ENCODE data around the gene F5.
"Not testable (repeated sequence)": the region's sequence is repeated elsewhere in the genome, so short reads cannot be mapped to it uniquely, and the experiment has no call there.

F5 gene

GRCh38 chr1:169503601-169504000 is 82.7 kb downstream of the F5 start:
- DNase-seq = not testable (repeated sequence)

DNA sequence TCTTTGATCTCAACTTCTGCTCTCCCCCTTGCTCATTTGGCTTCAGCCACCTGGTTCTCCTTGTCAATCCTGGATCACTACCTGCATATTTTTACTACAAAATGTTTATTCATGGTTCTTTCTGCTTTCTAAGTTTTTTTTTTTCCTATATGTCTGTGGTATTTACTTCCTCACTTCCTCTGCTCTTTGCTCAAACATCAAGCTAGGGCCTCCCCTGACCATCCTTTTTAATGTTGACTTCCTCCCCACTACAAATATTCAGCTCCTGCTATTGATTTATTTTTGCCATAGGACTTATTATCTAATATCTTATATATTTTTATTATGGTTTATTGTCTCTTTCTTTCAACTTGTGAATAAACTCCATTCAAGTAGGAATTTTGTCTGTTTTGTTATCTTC is 86.5 kb downstream of the F5 start:
- DNase-seq = no peak

- DNase-seq = no peak
Measured at GRCh38 chr1:169497317-169497716, 89.0 kb downstream of the F5 start.

DNA sequence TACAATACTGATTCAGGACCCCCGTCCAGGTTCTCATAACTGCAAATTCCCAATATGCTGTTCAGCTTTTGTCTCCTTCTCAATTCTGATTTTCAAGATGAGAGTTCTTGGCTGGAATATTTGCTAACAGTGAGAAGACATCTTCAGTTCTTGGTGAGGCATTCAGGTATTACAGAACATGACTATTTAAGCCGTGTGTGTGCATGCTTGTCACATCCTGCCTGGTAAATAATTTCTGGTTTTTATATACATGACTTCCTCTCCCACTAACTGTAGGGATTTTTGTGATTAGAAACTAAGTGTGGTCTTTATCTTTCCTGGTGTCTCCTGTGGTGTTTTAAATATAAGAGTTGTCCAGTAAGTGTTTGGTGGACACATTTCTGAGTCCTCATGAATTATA is 90.4 kb downstream of the F5 start:
- DNase-seq = no peak

- DNase-seq = no peak
Measured at GRCh38 chr1:169495046-169495775, 91.1 kb downstream of the F5 start.

DNA sequence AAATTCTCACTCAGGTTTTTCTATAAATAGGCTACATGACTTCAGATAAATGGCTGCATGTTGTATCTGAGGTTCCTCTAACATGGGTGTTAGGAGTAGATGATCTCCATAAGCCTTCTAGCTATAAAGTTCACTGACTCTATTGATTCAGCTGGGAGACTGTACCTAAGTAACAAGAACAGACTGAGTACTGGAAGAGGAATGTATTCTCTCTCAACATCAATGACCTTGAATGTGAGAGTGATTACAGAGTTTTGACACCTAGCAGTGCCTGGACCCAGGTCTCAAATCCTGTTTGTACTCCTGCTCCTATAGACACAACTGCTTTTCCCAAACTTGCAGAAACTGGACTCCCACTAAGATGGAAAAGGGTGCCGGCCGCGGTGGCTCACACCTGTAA is 91.9 kb downstream of the F5 start:
- no peak for DNase-seq

GRCh38 chr1:169493251-169493650 is 93.0 kb downstream of the F5 start:
- no peak for DNase-seq

DNA sequence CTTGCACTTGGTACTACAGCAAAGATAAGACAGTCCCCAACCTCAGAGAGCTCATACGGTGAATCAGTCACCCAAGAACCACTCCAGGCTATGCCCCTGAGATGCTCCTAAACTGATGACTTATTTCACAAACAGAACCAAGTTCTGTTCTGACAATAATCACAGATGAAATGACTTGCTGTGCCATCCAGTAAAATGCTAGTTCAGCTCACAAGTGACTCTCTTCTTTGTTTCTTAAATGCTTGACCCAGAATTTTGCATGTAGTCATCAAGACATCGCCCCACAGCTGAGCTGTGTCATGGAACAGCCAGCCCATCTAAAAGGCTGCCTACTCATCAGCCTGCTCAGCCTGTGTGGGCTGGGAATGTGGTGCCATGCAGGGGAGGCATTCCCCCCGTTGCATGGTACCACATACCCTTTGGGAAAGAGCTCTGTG is 94.4 kb downstream of the F5 start:
- peak in 1 of 2 experiments; percentile 7 for DNase-seq

DNA sequence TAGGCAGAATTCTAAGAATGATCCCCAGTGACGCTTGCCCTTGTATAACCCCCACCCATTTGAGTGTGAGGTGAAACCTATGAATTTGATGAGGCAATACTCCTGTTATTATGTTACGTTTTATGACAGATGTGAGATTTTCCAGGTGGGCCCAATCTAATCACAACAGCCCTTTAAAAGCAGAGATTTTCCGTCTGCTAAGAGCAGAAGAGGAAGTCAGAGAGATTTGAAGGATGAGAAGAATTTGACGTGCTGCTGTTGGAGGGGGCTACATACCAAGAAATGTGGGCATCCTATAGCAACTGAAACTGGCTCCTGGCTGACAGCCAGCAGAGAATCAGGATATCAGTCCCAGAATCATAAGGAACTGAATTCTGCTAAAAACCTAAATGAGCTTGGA is 98.1 kb downstream of the F5 start:
- DNase-seq = no peak

DNA sequence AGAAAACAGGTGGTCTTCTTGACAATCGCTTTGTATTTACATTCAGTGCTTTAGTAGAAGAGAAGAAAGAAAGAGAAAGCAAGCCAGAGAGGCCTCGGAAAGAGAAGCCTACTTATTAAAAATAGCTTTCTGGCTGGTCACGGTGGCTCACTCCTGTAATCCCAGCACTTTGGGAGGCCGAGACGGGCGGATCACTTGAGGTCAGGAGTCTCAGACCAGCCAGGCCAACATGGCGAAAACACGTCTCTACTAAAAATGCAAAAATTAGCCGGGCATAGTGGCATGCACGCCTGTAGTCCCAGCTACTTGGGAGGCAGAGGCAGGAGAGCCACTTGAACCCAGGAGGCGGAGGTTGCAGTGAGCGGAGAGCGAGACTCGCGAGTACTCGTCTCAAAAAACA is 98.7 kb downstream of the F5 start:
- DNase-seq = no peak

GRCh38 chr1:169487133-169487532 is 99.1 kb downstream of the F5 start:
- no peak for DNase-seq

- DNase-seq = no peak
Measured at GRCh38 chr1:169486281-169487051, 99.8 kb downstream of the F5 start.

- peak; percentile 90 to 91 for DNase-seq
Measured at GRCh38 chr1:169485431-169486280, 100.6 kb downstream of the F5 start, which contains the start of gene SLC19A2. Gene SLC19A2 (minus strand): TSS chr1:169485944. CDS start chr1:169485766, 178 bp downstream.

GRCh38 chr1:169484683-169485430 is 101.4 kb downstream of the F5 start:
- peak; percentile 6 to 12 for DNase-seq

GRCh38 chr1:169484101-169484500 is 102.2 kb downstream of the F5 start:
- no peak for DNase-seq

DNA sequence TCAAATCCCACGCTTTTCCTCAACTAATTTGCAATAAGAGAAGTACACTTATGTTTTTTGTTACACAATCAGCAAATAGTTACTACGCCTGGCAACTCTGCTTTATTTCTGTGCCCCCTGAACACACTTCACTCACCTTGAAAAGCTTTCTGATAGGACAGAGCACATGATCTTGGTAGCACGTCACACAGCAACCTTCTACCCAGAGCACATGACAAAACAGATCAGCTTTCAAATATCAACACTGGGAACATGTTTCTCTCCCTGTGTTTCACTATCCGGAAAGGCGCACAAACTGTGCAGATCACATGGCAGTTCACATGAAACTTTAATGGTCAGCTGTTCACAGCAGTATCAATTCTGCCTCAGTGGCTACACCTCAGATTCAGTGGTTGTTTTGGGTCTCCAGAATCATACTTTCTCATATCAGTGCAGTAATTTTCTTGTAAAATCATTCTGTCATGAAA is 102.7 kb downstream of the F5 start:
- no peak for DNase-seq

GRCh38 chr1:169479363-169480066 is 106.8 kb downstream of the F5 start:
- no peak for DNase-seq

DNA sequence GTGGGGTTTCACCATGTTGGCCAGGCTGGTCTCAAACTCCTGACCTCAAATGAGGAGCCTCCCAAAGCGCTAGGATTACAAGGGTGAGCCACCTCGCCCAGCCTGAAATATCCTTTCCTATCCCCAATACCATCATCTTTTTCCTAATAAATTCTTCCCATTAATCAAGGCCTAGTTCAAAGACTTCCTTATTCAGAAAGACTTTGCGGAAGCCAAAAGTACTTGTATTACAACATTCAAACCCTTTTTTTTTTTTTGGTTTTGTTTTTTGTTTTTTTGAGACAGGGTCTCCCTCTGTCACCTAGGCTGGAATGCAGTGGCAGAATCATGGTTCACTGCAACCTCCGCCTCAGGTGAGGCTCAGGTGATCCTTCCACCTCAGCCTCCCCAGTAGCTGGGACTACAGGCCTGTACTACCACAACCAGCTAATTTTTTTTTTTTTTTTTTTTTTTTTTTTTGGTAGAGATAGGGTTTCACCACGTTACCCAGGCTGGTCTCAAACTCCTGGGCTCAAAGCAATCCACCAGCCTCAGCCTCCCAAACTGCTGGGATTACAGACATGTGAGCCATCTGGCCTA is 108.1 kb downstream of the F5 start:
- DNase-seq = no peak

DNA sequence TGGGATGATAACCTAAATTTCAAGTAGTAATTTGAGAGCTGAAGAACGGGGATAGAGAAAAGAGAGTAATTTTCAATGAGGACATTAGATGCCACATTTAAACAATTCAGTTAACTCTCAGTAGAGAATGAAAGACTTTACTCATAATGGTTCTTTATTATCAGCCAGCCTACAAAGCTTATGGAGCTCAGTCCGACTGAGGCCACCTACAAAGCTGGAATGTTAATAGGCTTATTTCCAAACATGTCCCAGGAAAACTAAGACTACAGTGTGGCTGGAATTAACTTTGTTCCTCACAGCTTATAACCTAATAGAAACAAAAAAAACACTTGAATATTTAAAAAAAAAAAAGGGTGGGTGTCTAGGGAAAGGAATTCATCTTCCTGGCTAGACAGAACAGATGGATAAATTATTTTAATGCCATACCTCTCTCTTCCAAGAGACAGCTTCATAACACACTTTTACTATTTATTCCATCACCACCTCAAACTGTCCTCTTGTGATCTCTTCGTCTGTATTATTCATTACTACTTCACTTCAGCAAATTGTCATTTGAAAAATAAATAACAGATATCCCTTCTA is 110.4 kb downstream of the F5 start:
- no peak for DNase-seq

DNA sequence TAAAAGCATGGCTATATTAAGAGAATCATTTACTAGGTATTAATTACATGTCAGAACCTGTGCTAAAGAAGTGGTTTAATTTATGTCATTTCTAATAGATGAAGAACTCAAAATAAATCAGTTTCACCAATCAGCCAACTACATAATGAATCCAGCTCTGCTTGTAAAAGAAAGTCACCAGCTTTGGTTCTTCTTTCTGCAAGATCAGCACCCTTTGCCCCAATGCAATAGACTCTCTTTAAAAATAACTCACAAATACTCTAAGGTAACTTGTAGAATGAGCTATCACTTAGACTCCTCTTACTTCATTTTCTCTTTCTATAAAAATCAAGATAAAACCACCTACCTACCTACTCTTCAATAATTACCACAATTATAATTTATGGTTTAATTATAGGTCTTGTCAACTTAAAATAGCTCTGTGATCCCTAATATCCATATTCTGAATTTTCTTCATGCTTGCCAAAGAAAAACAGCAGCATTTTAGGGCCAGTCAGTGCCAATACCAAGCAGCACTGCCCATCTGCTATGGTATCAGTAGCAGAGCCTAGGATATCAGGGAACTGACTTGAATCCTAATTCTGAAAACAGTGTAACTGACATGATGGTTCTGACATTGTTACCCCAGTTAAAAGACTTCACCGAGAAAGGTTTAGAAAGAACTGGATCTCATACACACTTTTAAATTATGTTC is 111.8 kb downstream of the F5 start:
- no peak for DNase-seq
